ENCODE measurements around the gene OPTC.
"Not testable (repeated sequence)": the region's sequence is repeated elsewhere in the genome, so short reads cannot be mapped to it uniquely, and the experiment has no call there.

Gene OPTC

GRCh38 chr1:203512517-203512847 is 18.5 kb downstream of the OPTC start:
- H3K27ac ChIP-seq, result peak overlapping the region; percentile 80
- no peak for DNase-seq (ENCODE audit: low read depth, low spot score)

DNA sequence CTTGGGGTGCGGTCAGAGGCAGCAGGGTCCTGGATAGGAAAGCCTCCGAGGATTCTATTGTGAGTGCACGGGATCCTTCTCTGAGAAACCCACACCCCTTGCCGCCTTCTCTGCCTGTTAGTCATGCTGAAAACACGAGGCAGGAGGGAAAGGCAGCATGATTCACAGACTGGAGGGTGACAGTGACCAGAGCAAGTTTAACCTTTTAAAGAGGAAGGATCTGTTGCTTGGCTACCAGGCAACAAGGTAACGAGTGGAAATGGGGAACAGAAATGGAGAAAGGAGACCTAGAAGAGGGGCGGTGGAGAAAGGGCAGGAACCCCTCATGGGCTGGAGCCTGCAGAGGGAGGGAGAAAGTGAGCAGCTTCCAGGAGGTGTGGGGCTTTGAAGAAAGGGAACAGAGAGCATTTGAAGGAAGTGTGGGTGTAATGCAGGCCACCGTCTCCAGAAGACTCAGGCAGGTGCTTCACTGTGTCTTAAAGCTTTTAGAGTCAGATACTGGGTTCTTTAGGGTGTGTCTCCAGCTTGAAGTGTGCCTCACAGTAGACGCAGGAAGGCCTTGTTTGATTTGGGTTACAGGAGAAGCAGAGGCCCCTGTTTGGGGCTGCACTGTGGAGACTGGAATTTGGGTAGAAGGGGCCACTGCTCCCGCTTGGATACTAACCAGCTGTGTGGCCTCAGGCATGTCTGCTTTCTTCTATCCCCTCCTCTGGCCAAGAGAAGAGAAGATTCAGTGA is 19.1 kb downstream of the OPTC start:
- DNase-seq (ENCODE audit: low read depth, low spot score), result peak; percentile 65

DNA sequence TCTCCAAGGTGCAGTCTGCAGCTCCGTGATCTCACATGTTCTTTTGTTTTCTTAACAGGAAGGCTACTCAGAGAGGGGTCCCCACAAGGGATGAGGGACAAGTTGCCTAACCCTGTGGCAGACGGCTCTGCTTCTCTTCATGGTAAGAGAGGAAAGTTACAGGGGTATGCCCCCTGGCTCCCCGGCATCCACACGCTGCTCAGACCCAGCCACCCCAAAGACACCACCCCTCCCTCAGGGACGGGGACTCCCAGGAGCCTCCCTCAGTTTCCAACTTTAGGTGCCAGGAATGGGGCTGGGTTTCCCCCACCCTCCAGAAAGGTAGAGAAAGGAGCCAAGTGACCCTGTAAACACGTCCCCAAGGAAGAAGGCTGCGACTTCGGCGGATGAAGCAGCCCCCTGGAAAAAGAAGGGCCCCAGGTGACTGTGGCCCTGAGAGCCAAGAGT is 19.7 kb downstream of the OPTC start:
- no peak for DNase-seq (ENCODE audit: low read depth, low spot score)
- peak overlapping the region; percentile 80 for H3K27ac ChIP-seq

More for the DNA sequence above, 19.1 kb downstream of the OPTC start:
- H3K27ac ChIP-seq, result peak overlapping the region; percentile 80

DNA sequence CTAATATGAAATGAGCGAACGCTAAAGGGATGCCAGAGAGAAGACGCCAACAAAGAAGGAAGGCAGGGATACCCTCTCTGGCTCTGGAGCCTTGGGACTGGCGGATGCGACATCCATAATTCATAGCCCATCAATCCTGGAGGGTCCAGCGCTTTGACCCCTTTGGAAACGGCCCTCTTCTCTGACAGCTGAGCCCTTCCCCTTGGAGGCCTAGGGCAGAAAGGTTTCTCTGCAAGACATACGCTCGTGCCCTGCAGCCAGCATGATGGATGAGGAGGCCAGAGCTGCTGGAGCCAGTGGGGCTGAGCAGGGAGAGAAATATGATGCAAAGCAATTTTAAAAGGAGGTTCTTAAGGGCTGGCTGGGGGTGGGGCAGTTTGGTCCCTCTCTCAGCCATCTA is 22.2 kb downstream of the OPTC start:
- no peak overlapping the region for H3K27ac ChIP-seq
- no peak for DNase-seq (ENCODE audit: low read depth, low spot score)

- no peak for DNase-seq (ENCODE audit: low read depth, low spot score)
- H3K27ac ChIP-seq, result no peak overlapping the region
Observed at GRCh38 chr1:203516906-203517305, 23.0 kb downstream of the OPTC start.

DNA sequence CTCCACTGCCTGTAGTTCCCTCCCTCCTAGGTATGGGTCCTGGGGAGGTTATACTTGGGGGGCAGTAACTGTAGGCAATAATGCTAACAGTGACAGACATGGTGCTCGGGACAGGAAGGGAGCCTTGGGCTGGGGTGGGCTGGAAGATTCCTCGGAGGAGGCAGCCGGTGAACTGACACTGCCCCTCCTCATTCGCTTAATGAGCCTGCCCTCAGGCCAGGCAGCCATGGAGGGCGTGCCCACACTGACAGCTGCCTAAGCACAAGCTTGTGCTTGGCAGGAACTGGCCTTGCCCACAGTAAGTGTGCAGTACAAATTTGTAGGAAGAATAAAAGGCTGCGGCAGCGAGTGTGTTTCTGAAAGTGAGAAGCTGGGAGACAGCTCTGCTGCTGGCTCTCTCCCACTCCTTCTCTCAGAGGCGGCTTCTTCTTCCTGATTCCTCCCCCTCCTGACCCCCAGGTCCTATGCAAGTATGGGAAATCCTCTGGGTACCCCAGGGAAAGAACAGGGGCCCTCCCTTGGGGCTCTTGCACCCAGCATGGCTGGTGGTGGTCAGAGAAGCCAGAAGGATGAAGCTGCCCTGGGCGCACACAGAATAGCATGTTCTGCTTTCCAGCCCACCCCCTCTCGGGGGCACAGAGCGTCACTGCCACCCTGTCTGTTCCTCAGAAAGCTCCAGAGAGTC is 23.6 kb downstream of the OPTC start:
- DNase-seq (ENCODE audit: low read depth, low spot score), result no peak
- no peak overlapping the region for H3K27ac ChIP-seq

DNA sequence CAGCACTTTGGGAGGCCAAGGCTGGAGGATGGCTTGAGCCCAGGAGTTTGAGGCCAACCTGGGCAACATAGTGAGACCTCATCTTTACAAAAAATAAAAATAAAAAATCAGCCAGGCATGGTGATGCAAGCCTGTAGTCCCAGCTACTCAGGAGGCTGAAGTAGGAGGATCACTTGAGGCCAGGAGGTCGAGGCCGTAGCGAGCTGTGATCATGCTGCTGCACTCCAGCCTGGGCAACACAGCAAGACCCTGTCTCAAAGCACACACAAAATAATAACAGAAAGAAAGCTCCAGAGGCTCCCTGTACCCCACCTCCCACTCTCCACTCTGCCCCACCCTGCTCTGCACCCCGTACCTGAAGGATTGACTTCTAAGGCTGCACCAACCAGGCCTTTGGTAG is 24.2 kb downstream of the OPTC start:
- DNase-seq (ENCODE audit: low read depth, low spot score), result not testable (repeated sequence)

DNA sequence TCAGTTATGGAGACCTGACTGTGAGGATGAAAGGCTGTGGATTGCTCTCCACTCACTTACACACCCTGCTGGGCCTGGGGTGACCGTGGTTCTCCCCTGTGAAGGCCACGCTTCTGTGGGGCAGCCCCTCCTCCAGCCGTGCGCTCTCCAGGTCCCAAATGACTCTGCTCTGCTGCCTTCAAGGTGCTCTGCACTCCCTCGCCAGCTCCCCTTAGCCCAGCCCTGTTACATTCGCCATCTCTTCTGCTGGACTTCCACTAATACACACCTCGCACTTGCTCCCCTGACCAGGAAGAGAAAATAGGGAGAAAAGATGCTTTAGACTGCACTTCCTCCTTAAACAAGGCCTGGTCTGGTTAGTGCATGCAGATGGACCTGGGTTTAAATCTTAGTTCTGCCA is 24.6 kb downstream of the OPTC start:
- DNase-seq (ENCODE audit: low read depth, low spot score), result no peak
- no peak overlapping the region for H3K27ac ChIP-seq

More for the DNA sequence above, 24.2 kb downstream of the OPTC start:
- H3K27ac ChIP-seq, result not testable (repeated sequence)

GRCh38 chr1:203519053-203519840 is 25.3 kb downstream of the OPTC start:
- peak; percentile 52 for DNase-seq (ENCODE audit: low read depth, low spot score)
- peak overlapping the region; percentile 12 for H3K27ac ChIP-seq

GRCh38 chr1:203519896-203520295 is 25.9 kb downstream of the OPTC start:
- H3K27ac ChIP-seq, result peak overlapping the region; percentile 12

DNA sequence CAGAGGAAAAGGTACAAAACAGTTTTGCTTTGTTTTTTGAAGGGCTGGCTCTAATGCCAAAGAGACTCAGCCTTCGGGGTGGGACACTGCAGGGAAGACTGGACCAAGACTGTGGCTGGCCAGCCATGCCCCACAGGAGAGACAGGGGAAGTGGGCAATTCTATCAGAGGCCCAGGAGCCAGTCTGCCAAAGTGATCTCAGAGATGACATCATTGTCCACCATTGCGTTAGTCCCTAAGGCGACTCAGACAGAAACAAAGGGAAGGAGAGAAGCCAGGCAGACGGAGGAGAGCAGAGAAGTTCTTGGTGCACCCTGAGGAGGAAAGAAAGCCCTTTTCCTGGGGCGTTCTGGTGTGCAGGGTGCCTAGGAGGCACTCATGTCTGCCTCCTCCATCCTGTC is 26.4 kb downstream of the OPTC start:
- peak overlapping the region; percentile 15 for H3K27ac ChIP-seq
- DNase-seq (ENCODE audit: low read depth, low spot score), result no peak

More at GRCh38 chr1:203519896-203520295, 25.9 kb downstream of the OPTC start:
- no peak for DNase-seq (ENCODE audit: low read depth, low spot score)

- no peak for DNase-seq (ENCODE audit: low read depth, low spot score)
- H3K27ac ChIP-seq, result peak overlapping the region; percentile 15
Observed at GRCh38 chr1:203521074-203521794, 27.3 kb downstream of the OPTC start.

DNA sequence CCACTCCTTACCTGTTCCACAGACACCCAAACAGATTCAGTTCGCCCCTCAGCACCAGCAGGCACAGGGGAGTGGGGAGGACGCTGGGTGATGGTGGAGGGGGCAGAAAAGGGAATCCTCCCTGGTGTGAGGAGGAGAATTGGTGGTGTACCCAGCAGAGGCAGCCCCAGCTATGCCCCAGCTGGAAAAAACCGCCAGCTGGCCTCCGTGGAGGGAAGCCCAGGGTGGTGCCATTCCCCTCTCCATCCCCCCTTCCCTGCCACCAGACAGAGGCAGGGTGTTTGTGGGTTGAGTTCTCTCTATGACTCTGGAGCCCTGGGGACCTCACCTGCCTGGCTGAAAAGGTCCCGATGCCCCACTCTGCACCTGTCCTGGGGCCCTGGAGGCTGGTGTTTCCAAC is 27.9 kb downstream of the OPTC start:
- DNase-seq (ENCODE audit: low read depth, low spot score), result no peak
- H3K27ac ChIP-seq, result no peak overlapping the region

- no peak for DNase-seq (ENCODE audit: low read depth, low spot score)
- no peak overlapping the region for H3K27ac ChIP-seq
Observed at GRCh38 chr1:203522237-203522636, 28.3 kb downstream of the OPTC start.

DNA sequence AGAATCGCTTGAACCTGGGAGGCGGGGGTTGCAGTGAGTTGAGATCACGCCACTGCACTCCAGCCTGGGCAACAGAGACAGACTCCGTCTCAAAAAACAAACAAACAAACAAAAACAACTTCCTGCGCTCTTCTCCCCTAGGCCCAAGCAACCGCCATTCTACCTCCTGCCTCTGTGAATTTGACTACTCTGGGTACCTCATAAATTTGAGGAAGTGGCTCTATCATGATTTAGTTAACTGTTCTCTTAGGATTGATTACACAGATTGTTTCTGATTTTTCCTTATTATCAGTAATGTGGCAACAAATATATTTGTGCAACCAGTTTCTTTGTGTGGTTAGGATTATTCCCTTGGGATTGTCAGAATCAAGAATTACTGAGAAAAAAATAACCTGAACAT is 29.7 kb downstream of the OPTC start:
- H3K27ac ChIP-seq, result no peak overlapping the region
- no peak for DNase-seq (ENCODE audit: low read depth, low spot score)

- DNase-seq (ENCODE audit: low read depth, low spot score), result no peak
- no peak overlapping the region for H3K27ac ChIP-seq
Observed at GRCh38 chr1:203524152-203524551, 30.2 kb downstream of the OPTC start.

DNA sequence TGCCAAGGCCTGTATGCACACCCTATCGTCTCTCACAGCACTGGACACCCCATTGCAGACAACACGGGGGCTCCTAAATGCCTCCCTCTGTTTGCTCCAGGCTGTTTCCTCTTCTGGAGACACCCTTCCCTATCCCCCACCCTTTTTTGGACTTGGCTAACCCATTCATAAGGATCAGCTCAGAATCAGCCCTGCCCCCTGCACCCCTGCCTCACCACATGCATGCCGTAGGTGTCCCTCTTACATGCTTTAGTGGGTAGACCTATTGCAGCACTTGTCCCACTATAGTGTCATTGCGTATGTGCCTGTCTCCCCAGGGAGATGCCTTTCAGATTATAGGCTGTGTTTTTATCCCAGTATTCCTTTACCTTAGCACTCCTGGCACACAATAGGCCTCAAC is 30.9 kb downstream of the OPTC start:
- H3K27ac ChIP-seq, result no peak overlapping the region
- no peak for DNase-seq (ENCODE audit: low read depth, low spot score)

GRCh38 chr1:203525685-203526084 is 31.7 kb downstream of the OPTC start:
- H3K27ac ChIP-seq, result no peak overlapping the region
- no peak for DNase-seq (ENCODE audit: low read depth, low spot score)

GRCh38 chr1:203526130-203526529 is 32.2 kb downstream of the OPTC start:
- H3K27ac ChIP-seq, result no peak overlapping the region
- no peak for DNase-seq (ENCODE audit: low read depth, low spot score)

DNA sequence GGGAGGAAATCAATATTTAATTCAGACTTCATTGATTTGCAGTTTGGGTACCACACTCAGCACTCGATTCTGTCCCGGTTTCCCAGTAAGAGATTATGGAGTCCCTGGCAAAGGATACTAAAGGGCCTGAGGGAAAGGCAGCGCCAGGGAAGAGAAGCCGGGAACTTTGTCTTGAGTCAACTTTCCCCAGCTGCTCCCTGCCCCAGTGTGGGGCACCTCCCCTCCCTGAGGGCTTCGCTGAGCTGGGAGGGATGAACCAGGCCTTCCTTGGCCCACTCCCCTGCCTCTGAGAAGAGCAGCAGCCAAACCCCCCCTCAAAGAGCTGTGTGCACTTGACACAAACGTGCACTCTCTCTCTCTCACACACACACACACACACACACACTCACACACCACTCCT is 32.6 kb downstream of the OPTC start:
- no peak for DNase-seq (ENCODE audit: low read depth, low spot score)
- no peak overlapping the region for H3K27ac ChIP-seq

All from epithelial cell of prostate (primary cell).